CD14-positive monocyte (primary cell): ENCODE data around the gene HECTD1. TPM values are rescaled to one million over a fixed set of nuclear protein-coding genes. Genes with fewer than 3 reads are reported as not detected.
A peak's percentile ranks its signal among the peaks of the same experiment; 100 is the strongest.

Experiments used
- DNase-seq, 3 donors: peaks; one replicate each; pipeline ENCODE4 v3.0.0-alpha.2; 2011 to 2022
- H2AFZ ChIP-seq: 2 replicates; pipeline ENCODE4 v1.6.0; 2012; ENCODE audit warnings: mild to moderate bottlenecking, low read depth, low read length, inconsistent platforms; ENCODE audit not compliant: insufficient read depth, poor library complexity, severe bottlenecking
- H3K27ac ChIP-seq, 2 donors: 1 replicate in 1 of 2; 2 replicates in 1 of 2; pipeline ENCODE4 v1.5.1; 2012 to 2013; ENCODE audit warnings: low read length in 2 of 2, control low read depth in 1 of 2, inconsistent platforms in 1 of 2, low read depth in 1 of 2, mild to moderate bottlenecking in 1 of 2
- H3K27me3 ChIP-seq, 2 donors: one replicate each; pipeline versions ENCODE4 v1.6.0 to v1.6.1; 2011 to 2013; ENCODE audit warnings: low read length in 2 of 2; ENCODE audit not compliant: control insufficient read depth in 2 of 2, insufficient read depth in 2 of 2
- H3K36me3 ChIP-seq, 2 donors: replicated peaks in 1 of 2; 1 replicate in 1 of 2; 2 replicates in 1 of 2; pipeline versions ENCODE4 v1.5.1 to v1.6.1; 2012 to 2013; ENCODE audit warnings: low read length in 2 of 2, control low read depth in 1 of 2, inconsistent platforms in 1 of 2, mild to moderate bottlenecking in 1 of 2; ENCODE audit not compliant: insufficient read depth in 2 of 2, control insufficient read depth in 1 of 2
- H3K4me1 ChIP-seq, 2 donors: 1 replicate in 1 of 2; 2 replicates in 1 of 2; pipeline versions ENCODE4 v1.5.1 to v1.6.1; 2012 to 2013; ENCODE audit warnings: low read length in 2 of 2, control low read depth in 1 of 2, inconsistent platforms in 1 of 2, mild to moderate bottlenecking in 1 of 2, moderate library complexity in 1 of 2; ENCODE audit not compliant: insufficient read depth in 2 of 2, control insufficient read depth in 1 of 2
- H3K4me2 ChIP-seq: replicated peaks from 2 replicates; pipeline ENCODE3; 2012; ENCODE audit warnings: low read length, moderate library complexity, mild to moderate bottlenecking; ENCODE audit not compliant: poor library complexity, severe bottlenecking; ENCODE audit errors: extremely low read depth
- H3K4me3 ChIP-seq, 3 experiments: fragments of 200-600 bp in 1 of 3; sonication (generic) in 1 of 3; replicated peaks in 1 of 3; 1 replicate in 2 of 3; 2 replicates in 1 of 3; pipeline ENCODE4 v1.5.1; 2011 to 2013; ENCODE audit warnings: low read length in 3 of 3, mild to moderate bottlenecking in 3 of 3, control low read depth in 2 of 3, low read depth in 2 of 3, inconsistent platforms in 1 of 3, moderate library complexity in 1 of 3
- H3K79me2 ChIP-seq: 2 replicates; pipeline ENCODE4 v1.6.0; 2012; ENCODE audit warnings: mild to moderate bottlenecking, control low read depth, inconsistent platforms, low read length, moderate library complexity; ENCODE audit not compliant: insufficient read depth
- H3K9ac ChIP-seq: 2 replicates; pipeline ENCODE4 v1.6.0; 2017; ENCODE audit warnings: low read length, mild to moderate bottlenecking; ENCODE audit not compliant: insufficient read depth, poor library complexity, severe bottlenecking
- H3K9me3 ChIP-seq, 2 donors: replicated peaks in 1 of 2; 1 replicate in 1 of 2; 2 replicates in 1 of 2; pipeline versions ENCODE4 v1.5.1 to v1.6.1; 2012 to 2013; ENCODE audit warnings: low read length in 2 of 2, control low read depth in 1 of 2; ENCODE audit not compliant: control insufficient read depth in 1 of 2, insufficient read depth in 1 of 2
- H4K20me1 ChIP-seq: 2 replicates; pipeline ENCODE4 v1.6.0; 2012; ENCODE audit warnings: mild to moderate bottlenecking, low read length, control low read depth, moderate library complexity; ENCODE audit not compliant: insufficient read depth
- H3K27ac Mint-ChIP-seq, 7 donors: one replicate each; pipeline ENCODE4 v1.8.0; 2020; ENCODE audit warnings: mild to moderate bottlenecking in 7 of 7, mixed read lengths in 7 of 7, moderate library complexity in 6 of 7, inconsistent platforms in 2 of 7
- H3K27me3 Mint-ChIP-seq, 3 donors: one replicate each; pipeline ENCODE4 v1.8.0; 2021 to 2022; ENCODE audit warnings: low read depth in 3 of 3, mild to moderate bottlenecking in 3 of 3, mixed read lengths in 3 of 3, moderate library complexity in 3 of 3, inconsistent platforms in 1 of 3
- H3K36me3 Mint-ChIP-seq, 2 donors: one replicate each; pipeline ENCODE4 v1.8.0; 2020; ENCODE audit warnings: mixed read lengths in 2 of 2, inconsistent platforms in 1 of 2, mild to moderate bottlenecking in 1 of 2
- H3K4me1 Mint-ChIP-seq: one replicate; pipeline ENCODE4 v1.8.0; 2020; ENCODE audit warnings: mild to moderate bottlenecking, mixed read lengths
- H3K4me3 Mint-ChIP-seq, 2 donors: one replicate each; pipeline ENCODE4 v1.8.0; 2020; ENCODE audit warnings: mild to moderate bottlenecking in 2 of 2, mixed read lengths in 2 of 2, moderate library complexity in 1 of 2
- H3K9me3 Mint-ChIP-seq, 7 donors: one replicate each; pipeline ENCODE4 v1.8.0; 2020 to 2022; ENCODE audit warnings: mixed read lengths in 7 of 7, mild to moderate bottlenecking in 6 of 7, moderate library complexity in 6 of 7, inconsistent platforms in 2 of 7
- WGBS: methylation state at CpG from one replicate; pipeline ENCODE4 v1.1.5; 2013; ENCODE audit warnings: missing lambda C conversion rate; ENCODE audit not compliant: insufficient coverage; 5-methylcytosine and 5-hydroxymethylcytosine counted together
- intact Hi-C, 2 donors: fragments of 100-400 bp; cut with micrococcal nuclease; formaldehyde crosslinking; loops; one replicate each; pipeline versions ENCODE4 v1.15.0 to v1.15.1; 2023
- polyA plus RNA-seq, 3 donors: library from polyadenylated mRNA; depleted of rRNA in 1 of 3; unstranded in 2 of 3; stranded (reverse) in 1 of 3; fragments of 300-500 nt in 2 of 3; fragments of >200 nt in 1 of 3; fragmentation: Illumina TruSeq in 2 of 3; gene quantifications; 1 replicate in 2 of 3; 2 replicates in 1 of 3; pipeline ENCODE4 v1.2.3, GENCODE V29; 2012 to 2021
- small RNA-seq: library from RNA; depleted of rRNA; stranded (forward); fragments of <200 nt; gene quantifications from one replicate; pipeline ENCODE3, GENCODE V24; 2012; ENCODE audit warnings: low read depth; ENCODE audit not compliant: insufficient read length
- TF ChIP-seq, protein P1 (sequence below): fragments of 200-600 bp; IDR thresholded peaks from one replicate; pipeline ENCODE4 v1.8.0; 2022; ENCODE audit warnings: antibody characterized with exemption, mild to moderate bottlenecking

Gene HECTD1
- polyA plus RNA-seq, 3 donors = 12.7 to 55.9 (median 21.5) TPM

GRCh38 chr14:31051511-31051910 is 156.1 kb downstream of the HECTD1 start:
- Histone ChIP-seq H3K27ac (no peak overlapping the region), H4K20me1 (no peaks in the 10 kb centered on the region), H3K9ac (no peak overlapping the region), H3K4me3 (no peak overlapping the region), H2AFZ (no peak overlapping the region), H3K9me3 (no peaks in the 10 kb centered on the region), H3K36me3 (no peaks in the 10 kb centered on the region), H3K27me3 (no peaks in the 10 kb centered on the region), H3K79me2 (no peaks in the 10 kb centered on the region), H3K4me2 (no peak overlapping the region), H3K4me1 (peaks cover 5 to 9% of the 10 kb centered on the region in 2 donors)
- WGBS = 83% methylated on average over 1 of the region's 4 CpGs
- intact Hi-C loops = no loop called here
- Mint-ChIP-seq H3K9me3 (peaks cover 0 to under 1% (median 0%) of the 10 kb centered on the region in 7 donors), H3K27me3 (peaks cover 0 to 1% (median 0%) of the 10 kb centered on the region in 3 donors), H3K4me3 (no peak overlapping the region), H3K27ac (peak overlapping the region in 1 of 7 donors; percentile 26), H3K4me1 (peaks cover 9% of the 10 kb centered on the region), H3K36me3 (no peaks in the 10 kb centered on the region)
- DNase-seq = peak in 1 of 3 donors; percentile 41
- TF ChIP-seq, protein P1, sequence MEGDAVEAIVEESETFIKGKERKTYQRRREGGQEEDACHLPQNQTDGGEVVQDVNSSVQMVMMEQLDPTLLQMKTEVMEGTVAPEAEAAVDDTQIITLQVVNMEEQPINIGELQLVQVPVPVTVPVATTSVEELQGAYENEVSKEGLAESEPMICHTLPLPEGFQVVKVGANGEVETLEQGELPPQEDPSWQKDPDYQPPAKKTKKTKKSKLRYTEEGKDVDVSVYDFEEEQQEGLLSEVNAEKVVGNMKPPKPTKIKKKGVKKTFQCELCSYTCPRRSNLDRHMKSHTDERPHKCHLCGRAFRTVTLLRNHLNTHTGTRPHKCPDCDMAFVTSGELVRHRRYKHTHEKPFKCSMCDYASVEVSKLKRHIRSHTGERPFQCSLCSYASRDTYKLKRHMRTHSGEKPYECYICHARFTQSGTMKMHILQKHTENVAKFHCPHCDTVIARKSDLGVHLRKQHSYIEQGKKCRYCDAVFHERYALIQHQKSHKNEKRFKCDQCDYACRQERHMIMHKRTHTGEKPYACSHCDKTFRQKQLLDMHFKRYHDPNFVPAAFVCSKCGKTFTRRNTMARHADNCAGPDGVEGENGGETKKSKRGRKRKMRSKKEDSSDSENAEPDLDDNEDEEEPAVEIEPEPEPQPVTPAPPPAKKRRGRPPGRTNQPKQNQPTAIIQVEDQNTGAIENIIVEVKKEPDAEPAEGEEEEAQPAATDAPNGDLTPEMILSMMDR = no peak

DNA sequence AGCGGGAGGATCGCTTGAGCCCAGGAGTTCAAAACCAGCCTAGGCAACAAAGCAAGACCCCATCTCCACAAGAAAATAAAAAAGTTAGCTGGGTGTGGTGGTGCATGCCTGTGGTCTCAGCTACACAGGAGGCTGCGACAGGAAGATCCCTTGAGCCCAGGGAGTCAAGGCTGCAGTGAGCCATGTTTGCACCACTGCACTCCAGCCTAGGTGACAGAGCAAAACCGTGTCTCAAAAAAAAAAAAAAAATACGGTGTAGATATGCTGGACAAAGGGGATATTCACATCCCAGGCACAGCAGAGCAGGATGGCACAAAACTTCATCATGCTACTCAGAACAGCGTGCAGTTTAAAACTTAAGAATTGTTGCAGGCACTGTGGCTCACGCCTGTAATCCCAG is 156.6 kb downstream of the HECTD1 start:
- H3K79me2 ChIP-seq = no peaks in the 10 kb centered on the region
- no peak overlapping the region for H3K27ac ChIP-seq
- intact Hi-C loops = no loop called here
- no peak overlapping the region for H3K4me2 ChIP-seq
- 95% methylated on average over 3 of the region's 7 CpGs for WGBS
- no peaks in the 10 kb centered on the region for H4K20me1 ChIP-seq
- no peak overlapping the region for H3K9ac ChIP-seq
- Mint-ChIP-seq H3K27me3 (peaks cover 0 to 1% (median 1%) of the 10 kb centered on the region in 3 donors), H3K4me3 (no peak overlapping the region), H3K36me3 (no peaks in the 10 kb centered on the region), H3K27ac (peak overlapping the region in 1 of 7 donors; percentile 58), H3K9me3 (peaks cover 0 to 2% (median 0%) of the 10 kb centered on the region in 7 donors), H3K4me1 (peaks cover 9% of the 10 kb centered on the region)
- H3K36me3 ChIP-seq = no peaks in the 10 kb centered on the region
- TF ChIP-seq, protein P1 = no peak
- no peaks in the 10 kb centered on the region for H3K27me3 ChIP-seq
- H3K4me3 ChIP-seq = no peak overlapping the region
- no peaks in the 10 kb centered on the region for H3K9me3 ChIP-seq
- H2AFZ ChIP-seq = no peak overlapping the region
- DNase-seq = no peak
- peaks cover 5 to 9% of the 10 kb centered on the region in 2 donors for H3K4me1 ChIP-seq

Small RNA genes lying within 50 kb of the gene (small RNA-seq; reads per million reads assigned to genes)
- not detected for gene RF00019
- gene RNU6-541P = not detected

Other genes starting within 250 kb of the HECTD1 start
- gene AP4S1, start 182.1 kb downstream of the HECTD1 start, polyA plus RNA-seq = 1 to 10 TPM; 1.7 to 5.1 (median 2.8) TPM
- 10 to 100 TPM in 1 of 3 donors, 1 to 10 TPM in 2; 1.0 to 12.0 (median 3.8) TPM for gene STRN3, start 181.4 kb downstream of the HECTD1 start, polyA plus RNA-seq
- gene HEATR5A, start 212.8 kb upstream of the HECTD1 start, polyA plus RNA-seq = 10 to 100 TPM; 13.1 to 21.0 (median 16.8) TPM
- 10 to 100 TPM in 2 of 3 donors, 1 to 10 TPM in 1; 6.4 to 16.6 (median 15.0) TPM for gene DTD2, start 249.7 kb upstream of the HECTD1 start, polyA plus RNA-seq